DMS 273 treated with DMSO at 0.1 percent for 48 hours (cell line): Measurements from ENCODE around the gene ZNRF1.
A peak's percentile ranks its signal among the peaks of the same experiment; 100 is the strongest.
"Not testable (repeated sequence)": the region's sequence is repeated elsewhere in the genome, so short reads cannot be mapped to it uniquely, and the experiment has no call there.

Experiments used
- DNase-seq: peaks from one replicate; lab custom pipeline; 2025; lab: John Stamatoyannopoulos, UW

ZNRF1 gene

DNA sequence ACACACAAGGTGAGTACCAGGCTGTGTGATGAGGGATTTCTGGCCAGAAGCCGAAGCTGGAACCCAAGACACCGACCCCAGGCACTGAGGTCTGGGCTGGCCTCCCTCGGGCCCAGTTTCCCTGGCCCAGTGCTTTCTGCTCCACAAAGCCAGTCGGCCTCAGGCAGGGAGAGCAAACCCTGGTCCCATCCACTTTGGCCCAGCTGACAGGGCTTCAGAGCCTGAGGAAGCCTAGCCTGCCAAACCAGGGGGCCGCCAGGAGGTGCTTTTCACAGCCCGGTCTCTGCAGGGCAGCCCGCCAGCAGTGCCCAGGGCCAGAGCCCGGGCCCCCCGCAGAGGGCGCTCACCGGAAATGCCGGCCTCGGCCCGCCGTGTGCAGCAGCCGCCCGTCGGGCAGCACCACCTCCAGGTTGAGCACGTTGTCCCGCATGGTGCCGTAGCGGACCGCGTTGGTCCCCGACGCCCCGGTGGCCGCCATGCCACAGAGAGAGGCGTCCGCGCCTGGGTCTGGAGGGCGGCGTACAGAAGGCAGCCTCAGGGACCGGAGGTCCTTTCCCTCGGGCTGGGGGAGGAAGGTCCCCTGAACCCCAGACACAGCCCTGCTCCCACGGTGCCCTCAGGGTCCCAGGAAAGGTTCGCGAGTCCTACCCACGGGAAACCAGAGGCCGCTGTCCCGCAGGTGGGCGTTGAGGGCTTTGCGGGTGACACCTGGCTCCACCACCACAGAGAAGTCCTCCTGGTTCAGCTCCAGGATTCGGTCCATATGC lies 115.5 kb downstream of the ZNRF1 start:
- no peak for DNase-seq

DNA sequence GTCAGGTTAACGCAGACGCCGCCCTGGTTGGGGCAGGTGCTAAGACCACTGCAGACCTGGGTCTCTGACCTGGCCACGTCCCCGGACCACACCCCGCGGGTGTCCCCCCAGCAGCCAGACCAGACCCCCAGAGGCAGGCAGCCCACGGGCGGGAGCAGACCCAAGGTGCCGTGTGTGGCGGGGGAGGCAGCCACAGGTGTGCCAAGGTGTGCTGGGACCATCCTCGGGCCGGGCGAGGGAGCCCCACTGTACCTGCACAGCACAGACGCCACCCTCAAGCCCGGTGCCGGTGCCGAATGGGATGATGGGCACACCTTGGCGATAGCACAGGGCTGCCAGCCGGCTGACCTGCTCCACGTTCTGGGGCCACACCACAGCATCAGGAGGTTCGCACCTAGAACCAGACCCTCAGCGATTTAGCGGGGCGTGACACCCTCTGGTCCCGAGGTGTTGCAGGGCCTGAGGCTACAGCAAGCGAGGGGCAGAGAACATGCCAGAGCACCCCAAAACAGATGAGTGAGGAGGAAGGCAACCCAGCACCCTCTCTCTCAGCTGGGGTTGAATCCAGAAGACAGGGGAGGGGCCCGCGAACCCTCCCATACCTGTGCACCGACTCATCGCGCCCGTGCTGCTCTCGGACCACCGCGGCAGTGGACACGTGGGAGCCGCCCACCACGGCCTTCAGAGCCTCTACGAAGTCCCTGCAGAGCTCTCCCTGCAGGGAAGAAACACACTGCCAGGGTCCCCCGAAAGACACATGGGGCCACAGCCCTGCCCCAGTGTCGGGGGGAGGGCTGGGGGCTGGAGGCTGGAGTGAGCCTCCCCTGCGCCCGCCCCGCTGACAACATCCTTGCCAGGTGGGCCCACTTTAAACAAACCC lies 116.4 kb downstream of the ZNRF1 start:
- no peak for DNase-seq

- DNase-seq, result no peak
Observed at GRCh38 chr16:75116081-75116910, 117.5 kb downstream of the ZNRF1 start, which contains the start of gene LDHD. LDHD (minus strand) TSS chr16:75116780; CDS start chr16:75116720, 60 bp downstream.

GRCh38 chr16:75116911-75117245 lies 118.1 kb downstream of the ZNRF1 start:
- no peak for DNase-seq

- DNase-seq, result no peak
Observed at GRCh38 chr16:75118943-75119539, 120.2 kb downstream of the ZNRF1 start.

GRCh38 chr16:75120253-75120652 lies 121.4 kb downstream of the ZNRF1 start:
- no peak for DNase-seq

DNA sequence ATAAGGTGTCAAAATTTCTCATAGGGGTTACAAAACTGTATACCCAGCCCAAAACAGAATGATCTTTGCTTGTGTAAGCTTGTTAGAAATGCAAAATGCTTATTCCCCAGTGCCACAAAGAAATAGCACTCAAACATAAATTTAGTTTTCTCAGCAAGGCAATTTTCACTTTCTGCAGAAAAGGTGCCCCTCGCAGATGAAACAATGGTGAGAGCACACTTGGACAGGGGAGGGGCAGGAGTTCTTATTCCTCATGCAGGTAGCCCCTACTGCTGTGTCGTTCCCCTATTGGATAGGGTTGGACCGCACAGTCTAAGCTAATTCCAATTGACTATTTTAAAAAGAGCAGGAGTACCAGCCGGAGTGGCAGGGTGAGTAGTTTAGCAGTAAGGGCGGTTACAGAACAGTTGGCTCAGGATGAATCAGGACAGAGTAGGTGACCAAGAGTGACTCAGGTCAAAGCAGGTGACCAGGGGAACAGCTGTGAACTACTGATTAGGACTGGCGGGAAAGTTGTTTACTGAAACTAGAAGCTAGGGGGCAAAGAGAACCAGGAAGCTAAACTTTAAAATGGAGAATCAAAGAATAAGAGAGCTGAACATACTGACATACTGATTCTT lies 123.2 kb downstream of the ZNRF1 start:
- DNase-seq, result no peak

GRCh38 chr16:75122609-75123008 lies 123.8 kb downstream of the ZNRF1 start:
- DNase-seq, result no peak

- no peak for DNase-seq
Observed at GRCh38 chr16:75127713-75128415, 129.0 kb downstream of the ZNRF1 start.

DNA sequence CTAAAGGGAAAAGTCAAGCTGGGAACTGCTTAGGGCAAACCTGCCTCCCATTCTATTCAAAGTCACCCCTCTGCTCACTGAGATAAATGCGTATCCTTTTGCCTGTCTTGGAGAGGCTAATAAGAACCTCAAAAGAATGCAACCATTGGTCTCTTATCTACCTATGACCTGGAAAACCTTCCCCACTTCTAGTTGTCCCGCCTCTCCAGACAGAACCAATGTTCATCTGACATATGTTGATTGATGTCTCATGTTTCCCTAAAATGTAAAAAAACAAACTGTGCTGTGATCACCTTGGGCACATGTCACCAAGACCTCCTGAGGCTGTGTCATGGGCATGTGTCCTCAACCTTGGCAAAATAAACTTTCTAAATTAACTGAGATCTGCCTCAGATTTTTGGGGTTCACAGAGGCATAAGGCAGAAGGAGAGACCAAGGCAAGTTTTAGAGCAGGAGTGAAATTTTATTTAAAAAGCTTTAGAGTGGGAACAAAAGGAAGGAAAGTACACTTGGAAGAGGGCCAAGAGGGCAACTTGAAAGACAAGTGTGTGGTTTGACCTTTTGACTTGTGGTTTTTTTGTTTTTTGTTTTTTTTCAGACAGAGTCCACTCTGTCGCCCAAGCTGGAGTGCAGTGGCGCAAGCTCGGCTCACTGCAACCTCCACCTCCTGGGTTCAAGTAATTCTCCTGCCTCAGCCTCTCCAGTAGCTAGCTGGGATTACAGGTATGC lies 130.8 kb downstream of the ZNRF1 start:
- DNase-seq, result not testable (repeated sequence)

DNA sequence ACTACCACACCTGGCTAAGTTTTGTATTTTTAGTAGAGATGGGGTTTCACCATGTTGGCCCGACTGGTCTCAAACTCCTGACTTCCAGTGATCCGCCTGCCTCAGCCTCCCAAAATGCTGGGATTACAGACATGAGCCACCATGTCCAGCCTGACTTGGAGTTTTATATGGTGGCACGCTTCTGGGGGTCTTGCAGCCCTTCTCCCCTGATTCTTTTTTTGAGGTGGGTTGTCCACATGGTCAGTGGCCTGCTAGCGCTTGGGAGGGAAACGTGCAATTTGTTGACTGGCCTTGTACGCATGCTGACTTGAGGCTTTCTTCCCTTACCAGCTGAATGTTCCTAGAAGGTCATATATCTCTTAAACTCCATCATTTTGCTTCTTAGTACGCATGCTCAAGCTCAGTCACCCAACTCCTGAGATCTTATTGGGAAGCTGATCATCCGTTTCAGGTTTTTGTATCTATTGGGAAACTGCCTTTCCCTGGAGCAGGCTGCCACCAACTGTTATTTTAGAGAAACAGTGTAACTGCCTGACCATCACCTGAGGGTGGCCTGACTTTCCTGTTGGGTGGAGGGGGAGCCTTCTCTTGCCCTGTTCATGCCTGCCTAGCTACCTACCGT lies 131.4 kb downstream of the ZNRF1 start:
- no peak for DNase-seq

DNA sequence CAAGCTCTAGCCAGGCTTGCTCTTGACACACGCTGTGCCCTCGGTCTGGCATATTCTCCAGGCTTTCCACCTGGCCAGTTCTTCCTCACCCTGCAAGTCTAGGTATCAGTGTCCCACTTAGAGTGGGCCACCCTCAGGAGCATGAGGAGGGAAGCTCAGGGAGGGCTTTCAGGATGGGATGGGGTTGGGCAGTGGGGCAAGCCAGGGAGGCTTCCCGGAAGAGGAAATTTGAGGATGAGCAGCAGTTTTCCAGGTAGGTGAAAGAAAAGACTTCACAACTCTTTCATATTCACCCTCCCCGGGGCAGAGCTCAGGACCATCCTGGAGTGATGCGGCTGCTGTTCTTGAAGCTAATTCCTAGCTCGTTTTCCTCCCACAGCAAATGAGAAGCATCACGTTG lies 132.3 kb downstream of the ZNRF1 start:
- no peak for DNase-seq

- no peak for DNase-seq
Observed at GRCh38 chr16:75138233-75138632, 139.4 kb downstream of the ZNRF1 start.

GRCh38 chr16:75138636-75139035 lies 139.8 kb downstream of the ZNRF1 start:
- no peak for DNase-seq

- no peak for DNase-seq
Observed at GRCh38 chr16:75139498-75139897, 140.7 kb downstream of the ZNRF1 start.

DNA sequence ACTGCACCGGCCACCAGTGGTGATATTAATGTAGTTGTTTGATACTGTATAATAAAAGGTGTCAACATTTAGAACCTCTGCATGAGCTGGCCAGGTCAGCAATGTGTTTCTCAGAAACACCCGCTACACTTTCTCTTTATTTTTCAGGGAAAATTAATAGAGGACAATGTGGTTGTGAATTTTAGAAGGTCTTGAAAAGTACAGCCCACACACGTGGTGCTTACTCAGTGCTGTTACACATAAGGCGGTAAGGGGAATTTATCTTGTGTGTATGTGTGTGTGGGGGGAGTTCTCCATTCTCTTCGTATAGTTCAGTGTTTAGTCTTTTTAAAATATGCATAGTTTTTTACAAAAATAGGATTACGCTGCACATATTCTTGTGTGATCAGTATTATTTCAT lies 145.1 kb downstream of the ZNRF1 start:
- DNase-seq, result no peak

GRCh38 chr16:75147968-75148310 lies 149.1 kb downstream of the ZNRF1 start:
- no peak for DNase-seq

DNA sequence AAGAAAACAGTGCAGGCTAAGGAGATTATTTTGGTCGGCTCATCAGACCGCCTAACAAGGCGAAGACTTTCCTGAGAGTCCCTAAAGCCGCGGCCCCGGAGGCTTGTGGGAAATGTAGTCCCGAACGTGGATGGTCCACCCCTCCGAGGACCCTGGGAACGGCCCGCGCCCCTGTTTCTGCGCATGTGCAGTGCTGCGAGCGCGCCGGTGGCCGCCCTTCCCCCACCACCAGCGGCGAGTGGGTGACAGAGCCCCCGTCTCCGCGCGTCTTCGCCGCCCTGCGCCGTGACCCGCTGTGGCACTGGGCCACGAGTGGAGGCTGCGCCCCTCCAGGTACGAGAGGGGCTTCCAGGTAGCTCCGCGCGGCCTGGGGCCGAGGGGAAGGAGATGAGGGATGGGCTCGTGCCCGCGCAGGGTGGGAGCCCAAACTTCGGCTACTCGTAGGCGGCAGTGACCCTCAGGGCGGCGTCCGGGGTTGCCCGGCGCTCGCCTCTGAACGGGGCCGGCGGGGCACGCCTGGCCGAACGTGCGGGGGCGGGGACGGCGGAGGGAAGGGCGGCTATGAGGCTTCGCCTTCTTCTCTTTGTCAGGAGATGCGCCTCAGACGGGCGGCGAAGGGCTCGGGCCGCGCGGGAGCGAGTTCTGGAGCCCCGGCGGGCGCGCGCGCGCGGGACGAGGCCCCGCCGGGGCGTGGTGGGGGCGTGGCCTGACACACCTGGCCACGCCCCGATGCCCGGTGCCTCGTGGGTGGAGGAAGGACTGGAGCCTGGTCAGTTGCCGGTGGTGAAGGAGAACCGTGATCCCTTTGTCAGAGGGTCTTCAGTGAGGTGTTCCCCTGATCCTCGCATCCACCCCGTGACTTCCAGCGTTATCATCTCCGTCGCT lies 149.7 kb downstream of the ZNRF1 start, which contains the start of gene ZFP1:
TSS of gene ZFP1 (plus strand) at position 214 of the 885 bp plus-strand sequence. CDS start 4,428 bp downstream, outside the sequence.
- peak; percentile 78 for DNase-seq

DNA sequence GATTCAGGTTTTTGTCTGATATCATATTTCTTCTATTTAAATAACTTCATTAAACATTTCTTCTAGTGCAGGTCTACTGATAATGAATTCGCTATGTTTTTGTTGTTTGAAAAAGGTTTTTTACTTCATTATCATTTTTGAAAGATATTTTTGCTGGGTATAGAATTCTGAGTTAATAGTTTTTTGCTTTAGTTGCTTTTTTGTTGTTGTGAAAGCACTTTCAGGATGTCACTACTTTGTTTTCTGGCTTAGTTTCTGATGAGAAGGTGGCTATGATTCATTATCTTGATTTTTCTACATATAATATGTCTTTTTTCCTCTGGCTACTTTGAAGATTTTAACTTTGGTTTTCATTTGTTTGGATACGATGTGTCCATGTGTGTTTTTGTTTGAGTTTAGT lies 153.0 kb downstream of the ZNRF1 start:
- DNase-seq, result no peak
